Adipocyte (in vitro differentiated cells): ENCODE data around the gene BNIP3.
"Not testable (repeated sequence)": the region's sequence is repeated elsewhere in the genome, so short reads cannot be mapped to it uniquely, and the experiment has no call there.

ENCODE experiments used
- DNase-seq: peaks from one replicate; pipeline ENCODE4 v3.0.0-alpha.2; 2015; ENCODE audit warnings: low read depth
- H3K27me3 ChIP-seq: replicated peaks from 2 replicates; pipeline ENCODE4 v1.7.0; 2013; ENCODE audit warnings: mild to moderate bottlenecking, low read length, moderate library complexity; ENCODE audit not compliant: control insufficient read depth, insufficient read depth
- H3K36me3 ChIP-seq: 2 replicates; pipeline ENCODE4 v1.7.0; 2013; ENCODE audit warnings: low read length, mild to moderate bottlenecking, moderate library complexity; ENCODE audit not compliant: control insufficient read depth, insufficient read depth, severe bottlenecking
- H3K4me1 ChIP-seq: 2 replicates; pipeline ENCODE4 v1.7.0; 2013; ENCODE audit warnings: mild to moderate bottlenecking, low read length, moderate library complexity; ENCODE audit not compliant: control insufficient read depth, insufficient read depth
- H3K4me3 ChIP-seq: 2 replicates; pipeline ENCODE4 v1.7.0; 2013; ENCODE audit warnings: mild to moderate bottlenecking, low read length, moderate library complexity
- H3K9ac ChIP-seq: 2 replicates; pipeline ENCODE4 v1.7.0; 2013; ENCODE audit warnings: mild to moderate bottlenecking, low read length, moderate library complexity
- H3K9me3 ChIP-seq: 2 replicates; pipeline ENCODE4 v1.7.0; 2013; ENCODE audit warnings: mild to moderate bottlenecking, low read length, moderate library complexity; ENCODE audit not compliant: control insufficient read depth

The BNIP3 gene

DNA sequence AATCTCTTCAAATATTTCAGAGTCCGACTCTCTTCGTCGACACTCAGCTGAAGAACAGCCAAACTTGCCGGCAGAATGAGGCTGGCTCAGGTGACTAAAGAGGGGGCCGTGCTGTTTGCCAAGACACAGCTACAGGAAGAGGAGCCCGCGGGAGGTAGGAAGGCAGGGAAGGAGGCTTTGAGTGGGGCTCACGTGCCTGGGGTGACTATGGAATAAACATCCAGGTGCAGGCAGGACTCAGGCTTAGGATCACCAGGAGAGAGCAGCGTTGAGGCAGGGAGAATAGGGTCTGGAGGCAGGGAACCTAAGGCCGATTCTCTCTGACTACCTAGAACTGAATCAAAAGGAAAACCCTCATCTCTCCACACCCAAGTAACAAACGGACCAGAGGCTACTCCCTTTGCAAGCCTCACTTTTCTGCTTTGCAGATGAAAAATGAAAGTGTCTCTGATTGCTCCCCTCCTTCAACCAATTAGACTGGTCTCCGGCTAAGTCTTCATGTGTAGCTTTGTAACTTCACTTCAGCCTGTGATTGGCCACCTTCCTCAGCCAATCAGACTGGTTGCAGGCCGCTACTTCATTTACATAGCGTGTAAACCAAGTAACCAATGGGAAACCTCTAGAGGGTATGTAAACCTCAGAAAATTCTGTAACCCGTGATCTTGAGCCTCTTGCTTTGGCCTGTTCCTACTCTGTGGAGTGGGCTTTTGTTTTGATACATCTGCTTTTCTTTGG lies 19.7 kb upstream of the BNIP3 start:
- H3K4me3 ChIP-seq, result no peak overlapping the region
- DNase-seq, result no peak
- no peak overlapping the region for H3K9ac ChIP-seq
- H3K36me3 ChIP-seq, result no peaks in the 10 kb centered on the region
- peaks cover 15% of the 10 kb centered on the region for H3K27me3 ChIP-seq
- peaks cover 11% of the 10 kb centered on the region for H3K9me3 ChIP-seq
- peaks cover 24% of the 10 kb centered on the region for H3K4me1 ChIP-seq

DNA sequence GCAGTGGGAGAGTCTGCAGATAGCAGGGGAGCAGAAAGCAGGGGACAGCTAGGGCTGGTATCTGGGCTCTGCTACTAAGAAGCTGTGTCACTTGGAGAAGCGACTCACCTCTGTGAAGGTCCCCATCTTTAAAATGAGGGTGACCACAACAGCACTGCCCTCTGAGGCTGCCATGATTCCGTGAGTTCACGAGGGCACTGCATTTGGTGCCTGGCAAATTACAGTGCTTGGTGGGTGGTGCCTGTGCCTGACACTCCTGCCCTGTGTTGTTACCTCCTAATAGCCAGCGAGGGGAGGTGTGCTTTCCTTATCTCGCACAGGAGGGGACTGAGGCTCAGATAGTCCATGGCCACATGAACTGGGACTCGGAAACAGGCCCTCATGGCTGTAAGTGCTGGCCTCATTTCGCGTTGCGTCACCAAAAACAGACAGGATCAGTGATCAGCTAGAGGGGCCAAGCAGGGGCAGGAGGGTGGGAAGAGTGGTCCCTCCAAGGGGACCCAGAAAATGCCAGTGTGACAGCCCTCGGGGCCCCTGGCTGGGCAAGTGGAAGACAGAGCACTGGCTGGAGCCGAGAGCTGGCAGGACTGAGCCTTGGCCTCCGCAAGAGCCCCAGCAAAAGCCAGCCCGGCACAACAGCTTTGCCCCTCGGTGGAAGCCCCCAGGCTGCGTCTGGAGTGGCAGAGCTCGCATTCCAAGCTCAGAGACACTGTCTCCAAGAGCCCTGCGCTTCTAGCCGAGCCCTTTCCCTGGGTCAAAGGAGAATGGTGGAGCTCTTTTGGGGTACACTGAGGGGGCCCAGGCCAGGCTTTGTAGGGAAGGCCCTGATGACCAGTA lies 17.3 kb upstream of the BNIP3 start:
- peaks cover 14% of the 10 kb centered on the region for H3K27me3 ChIP-seq

DNA sequence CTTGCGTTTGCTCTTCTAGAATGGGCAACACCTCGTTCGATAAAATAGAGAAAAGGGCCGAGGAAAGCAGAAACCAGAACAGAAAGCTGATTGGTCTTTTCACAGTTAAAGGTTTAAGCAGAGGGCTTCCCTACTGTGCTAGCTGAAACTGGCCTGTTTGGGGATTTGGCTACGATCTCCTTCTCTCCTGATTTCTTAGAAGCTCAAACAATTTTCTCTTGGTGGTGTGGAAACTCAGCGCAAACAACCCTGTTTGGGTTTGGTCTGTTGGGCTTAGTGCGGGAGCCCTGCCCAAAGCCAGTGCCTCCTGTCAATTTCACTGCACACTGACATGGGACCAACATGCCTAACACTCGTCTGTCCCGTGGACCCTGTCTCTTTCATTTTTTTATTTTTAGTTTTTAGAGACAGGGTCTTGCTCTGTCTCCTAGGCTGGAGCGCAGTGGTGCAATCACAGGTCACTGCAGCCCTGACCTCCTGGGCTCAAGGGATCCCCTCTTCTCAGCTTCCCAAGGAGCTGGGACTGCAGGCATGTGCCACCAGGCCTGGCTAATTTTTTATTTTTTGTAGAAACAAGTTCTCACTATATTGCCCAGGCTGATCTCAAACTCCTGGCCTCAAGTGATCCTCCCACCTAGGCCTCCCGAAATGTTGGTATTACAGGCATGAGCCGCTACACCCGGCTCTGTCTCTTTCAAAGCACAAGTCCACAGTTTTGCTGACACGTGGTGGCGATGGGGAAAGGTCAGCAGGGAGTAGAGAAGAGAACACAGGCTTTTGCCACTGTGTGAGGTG lies 16.5 kb upstream of the BNIP3 start:
- no peak for DNase-seq
- H3K9me3 ChIP-seq, result no peaks in the 10 kb centered on the region
- no peaks in the 10 kb centered on the region for H3K36me3 ChIP-seq
- peaks cover 6% of the 10 kb centered on the region for H3K27me3 ChIP-seq
- peak overlapping the region; percentile 44 for H3K9ac ChIP-seq
- H3K4me3 ChIP-seq, result peak overlapping the region; percentile 46
- peaks cover 27% of the 10 kb centered on the region for H3K4me1 ChIP-seq

More for the DNA sequence above, 17.3 kb upstream of the BNIP3 start:
- no peaks in the 10 kb centered on the region for H3K9me3 ChIP-seq
- peaks cover 27% of the 10 kb centered on the region for H3K4me1 ChIP-seq
- H3K9ac ChIP-seq, result peak overlapping the region; percentile 44
- no peak for DNase-seq
- no peak overlapping the region for H3K4me3 ChIP-seq
- no peaks in the 10 kb centered on the region for H3K36me3 ChIP-seq

DNA sequence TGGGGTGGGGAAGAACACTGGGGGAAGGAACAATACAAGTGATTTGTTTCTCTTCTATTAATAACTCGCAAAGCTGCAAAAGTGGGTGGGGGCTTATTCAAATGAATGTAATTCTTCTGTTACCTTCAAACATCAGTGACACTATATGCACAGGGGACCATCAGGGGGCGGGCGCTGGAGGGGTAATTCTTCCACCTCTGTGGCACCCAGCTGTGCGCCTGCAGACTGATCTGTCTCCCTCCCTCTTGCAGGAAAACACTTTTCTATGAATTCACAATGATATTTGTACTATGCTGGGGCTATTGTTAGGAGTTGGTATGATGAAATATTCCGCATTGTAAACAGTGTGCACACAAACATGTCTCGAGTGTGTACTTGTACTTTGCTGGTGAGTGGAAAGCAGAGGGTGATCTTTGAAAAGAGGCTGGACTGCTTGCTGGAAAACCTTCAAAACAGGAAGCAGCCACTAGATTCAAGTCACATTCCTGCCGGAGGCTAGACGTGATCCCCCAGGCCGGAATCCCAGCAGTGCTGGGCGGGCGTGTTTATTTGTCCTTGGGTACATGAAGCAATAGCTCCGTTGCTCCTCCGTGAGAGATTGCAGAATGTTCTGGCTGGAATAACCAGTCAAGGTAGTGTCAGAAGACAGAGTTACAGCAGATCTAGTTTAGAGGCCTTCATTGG lies 15.8 kb upstream of the BNIP3 start:
- Histone ChIP-seq H3K4me1 (peaks cover 27% of the 10 kb centered on the region), H3K9me3 (no peaks in the 10 kb centered on the region), H3K36me3 (no peaks in the 10 kb centered on the region), H3K4me3 (peak overlapping the region; percentile 46), H3K9ac (peak overlapping the region; percentile 44), H3K27me3 (peaks cover 3% of the 10 kb centered on the region)
- DNase-seq, result peak; percentile 98

DNA sequence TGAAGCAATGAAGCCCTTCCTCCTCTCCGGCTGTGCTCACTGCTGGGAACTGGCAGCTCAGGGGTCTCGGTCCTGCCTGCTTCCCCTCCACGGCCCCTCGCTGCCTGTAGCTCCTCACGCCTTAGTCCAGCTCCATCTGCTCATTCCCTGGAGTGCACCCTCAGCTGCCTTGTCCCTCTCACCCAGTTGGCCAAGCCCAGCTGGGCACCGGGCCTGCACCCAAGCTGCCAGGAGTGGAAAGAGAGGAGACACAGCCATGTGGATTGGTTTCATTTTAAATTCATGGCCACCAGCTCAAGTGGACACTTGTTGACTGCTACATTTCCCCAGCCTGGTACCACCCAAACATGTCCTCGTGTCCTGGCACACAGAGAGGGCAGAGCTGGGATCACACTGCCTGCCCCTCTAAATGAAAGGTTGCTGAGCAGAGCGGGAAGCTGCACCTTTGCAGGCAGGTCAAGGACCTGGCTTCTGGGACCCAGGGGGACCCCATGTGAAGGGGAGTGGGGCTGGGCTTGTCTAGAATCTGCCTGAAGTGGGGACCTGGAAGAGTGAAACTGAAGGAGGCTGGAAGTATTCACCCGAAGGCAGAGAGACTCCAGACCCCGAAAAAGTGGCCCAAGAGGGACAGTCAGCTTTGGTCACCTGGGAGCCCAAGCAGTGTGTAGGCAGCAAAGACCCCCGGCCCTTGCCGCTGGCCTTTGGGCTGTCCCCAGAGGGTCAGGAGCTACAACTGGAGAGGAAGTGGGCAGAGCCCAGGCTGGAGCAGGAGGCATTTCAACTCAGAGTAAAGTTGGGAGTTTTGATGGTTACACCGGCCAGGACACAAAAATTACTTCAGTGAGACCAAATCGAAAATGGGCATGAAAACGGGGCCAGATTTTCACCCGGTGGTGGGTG lies 15.0 kb upstream of the BNIP3 start:
- Histone ChIP-seq H3K9ac (peak overlapping the region; percentile 44), H3K27me3 (peaks cover under 1% of the 10 kb centered on the region), H3K36me3 (no peaks in the 10 kb centered on the region), H3K4me3 (peak overlapping the region; percentile 46), H3K4me1 (peaks cover 27% of the 10 kb centered on the region), H3K9me3 (no peaks in the 10 kb centered on the region)
- DNase-seq, result no peak

DNA sequence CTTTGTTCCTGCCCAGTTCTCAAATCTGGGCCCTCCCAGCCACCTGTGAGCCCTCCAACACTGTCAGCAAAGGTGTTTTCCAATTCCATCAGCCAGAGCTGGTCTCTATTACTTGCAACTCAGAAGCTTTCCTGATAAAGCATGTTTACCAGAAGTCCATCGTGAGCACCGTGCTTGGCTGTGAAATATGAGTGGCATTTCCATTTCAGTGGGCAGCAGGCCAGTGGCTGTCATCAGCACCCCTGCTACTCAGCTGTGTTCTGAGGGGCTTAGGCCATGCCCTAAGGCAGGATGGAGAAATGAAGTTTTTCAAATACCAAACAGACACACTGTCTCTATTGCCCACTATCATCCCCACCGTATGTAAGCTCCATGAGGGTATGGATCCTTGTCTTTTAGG lies 12.7 kb upstream of the BNIP3 start:
- Histone ChIP-seq H3K4me1 (peaks cover 27% of the 10 kb centered on the region), H3K4me3 (no peak overlapping the region), H3K9ac (no peak overlapping the region), H3K9me3 (no peaks in the 10 kb centered on the region), H3K36me3 (no peaks in the 10 kb centered on the region), H3K27me3 (no peaks in the 10 kb centered on the region)
- DNase-seq, result no peak

DNA sequence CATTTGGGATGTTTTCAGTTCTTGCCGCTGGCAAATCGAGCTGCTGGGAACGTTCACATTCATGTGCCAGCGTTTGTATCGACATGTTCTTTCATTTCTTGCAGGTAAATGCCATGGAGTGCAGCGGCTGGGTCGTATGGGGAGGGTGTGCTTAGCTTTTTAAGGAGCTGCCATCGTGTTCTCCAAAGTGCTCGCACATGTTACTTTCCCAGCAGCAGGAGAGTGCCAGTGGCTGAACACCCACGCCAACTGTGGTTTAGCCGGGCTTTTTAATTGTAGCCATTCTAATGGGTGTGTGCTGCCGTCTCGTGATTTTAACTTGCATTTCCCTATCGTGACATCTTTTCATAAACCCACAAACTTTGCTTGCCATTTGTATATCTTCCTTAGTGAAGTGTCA lies 11.6 kb upstream of the BNIP3 start:
- no peaks in the 10 kb centered on the region for H3K27me3 ChIP-seq
- H3K4me1 ChIP-seq, result peaks cover 19% of the 10 kb centered on the region
- no peak overlapping the region for H3K9ac ChIP-seq
- no peaks in the 10 kb centered on the region for H3K36me3 ChIP-seq
- no peak overlapping the region for H3K4me3 ChIP-seq
- no peaks in the 10 kb centered on the region for H3K9me3 ChIP-seq
- no peak for DNase-seq

DNA sequence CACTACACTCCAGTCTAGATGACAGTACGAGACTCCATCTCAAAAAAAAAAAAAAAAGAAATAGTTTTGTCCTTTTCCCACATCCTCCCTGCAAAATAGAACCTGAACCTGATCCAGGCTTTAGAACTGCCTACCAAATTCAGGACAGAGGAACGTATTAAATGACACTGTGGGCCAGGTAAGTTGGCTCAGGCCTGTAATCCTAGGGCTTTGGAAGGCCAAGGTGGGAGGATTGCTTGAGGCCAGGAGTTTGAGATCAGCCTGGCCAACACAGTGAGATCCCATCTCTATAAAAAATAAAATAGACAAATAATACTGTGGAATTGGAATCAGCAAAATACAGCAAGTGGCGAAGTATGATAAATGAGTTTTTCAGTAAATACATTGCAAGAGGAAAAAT lies 10.0 kb upstream of the BNIP3 start:
- no peak overlapping the region for H3K4me3 ChIP-seq
- no peak for DNase-seq
- no peaks in the 10 kb centered on the region for H3K36me3 ChIP-seq
- no peaks in the 10 kb centered on the region for H3K9me3 ChIP-seq
- no peaks in the 10 kb centered on the region for H3K27me3 ChIP-seq
- H3K4me1 ChIP-seq, result peaks cover 6% of the 10 kb centered on the region
- H3K9ac ChIP-seq, result no peak overlapping the region

DNA sequence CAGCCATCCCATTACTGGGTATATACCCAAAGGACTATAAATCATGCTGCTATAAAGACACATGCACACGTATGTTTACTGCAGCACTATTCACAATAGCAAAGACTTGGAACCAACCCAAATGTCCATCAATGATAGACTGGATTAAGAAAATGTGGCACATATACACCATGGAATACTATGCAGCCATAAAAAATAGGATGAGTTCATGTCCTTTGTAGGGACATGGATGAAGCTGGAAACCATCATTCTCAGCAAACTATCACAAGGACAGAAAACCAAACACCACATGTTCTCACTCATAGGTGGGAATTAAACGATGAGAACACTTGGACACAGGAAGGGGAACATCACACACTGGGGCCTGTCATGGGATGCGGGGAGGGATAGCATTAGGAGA lies 6.1 kb upstream of the BNIP3 start:
- not testable (repeated sequence) for H3K9me3 ChIP-seq, H3K9ac ChIP-seq, H3K27me3 ChIP-seq, H3K4me1 ChIP-seq, DNase-seq, H3K36me3 ChIP-seq, H3K4me3 ChIP-seq

DNA sequence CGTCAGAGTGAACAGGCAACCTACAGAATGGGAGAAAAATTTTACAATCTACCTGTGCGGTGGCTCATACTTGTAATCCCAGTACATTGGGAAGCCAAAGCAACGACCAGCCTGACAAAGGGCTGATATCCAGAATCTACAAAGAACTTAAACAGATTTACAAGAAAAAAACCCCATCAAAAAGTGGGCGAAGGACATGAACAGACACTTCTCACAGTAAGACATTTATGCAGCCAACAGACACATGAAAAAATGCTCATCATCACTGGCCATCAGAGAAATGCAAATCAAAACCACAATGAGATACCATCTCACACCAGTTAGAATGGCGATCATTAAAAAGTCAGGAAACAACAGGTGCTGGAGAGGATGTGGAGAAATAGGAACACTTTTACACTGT lies 5.6 kb upstream of the BNIP3 start:
- not testable (repeated sequence) for H3K4me1 ChIP-seq, DNase-seq, H3K9ac ChIP-seq, H3K36me3 ChIP-seq, H3K4me3 ChIP-seq, H3K9me3 ChIP-seq, H3K27me3 ChIP-seq
